Measurements from ENCODE around the gene PLEKHH1. TPM values are rescaled to one million over a fixed set of nuclear protein-coding genes. Genes with fewer than 3 reads are reported as not detected.
A peak's percentile ranks its signal among the peaks of the same experiment; 100 is the strongest.

Gene PLEKHH1
- total RNA-seq, 1 donor from 2014 or later: 3.3 TPM

GRCh38 chr14:67636361-67636919 is 103.3 kb downstream of the PLEKHH1 start:
- DNase-seq (ENCODE audit: low read depth) (no peak), FAIRE-seq (no peak)
- no peaks in the 10 kb centered on the region for H3K36me3 ChIP-seq (ENCODE audit: insufficient read depth, low read length)
- Mint-ChIP-seq H3K27ac (ENCODE audit: unreplicated experiment) (peak overlapping the region; percentile 63), H3K9me3 (ENCODE audit: unreplicated experiment) (no peaks in the 10 kb centered on the region), H3K27me3 (ENCODE audit: low read depth, unreplicated experiment) (no peaks in the 10 kb centered on the region), H3K36me3 (ENCODE audit: low read depth, unreplicated experiment) (peaks cover 3% of the 10 kb centered on the region), H3K4me3 (ENCODE audit: unreplicated experiment) (no peak overlapping the region), H3K4me1 (ENCODE audit: low read depth, unreplicated experiment) (peaks cover 6% of the 10 kb centered on the region)
- H3K9me3 ChIP-seq (ENCODE audit: insufficient read depth, low read depth, low read length): no peaks in the 10 kb centered on the region
- no peak overlapping the region for H3K27ac ChIP-seq (ENCODE audit: low read depth, low read length)
- H4K20me1 ChIP-seq (ENCODE audit: insufficient read depth, low read length): no peaks in the 10 kb centered on the region
- no peaks in the 10 kb centered on the region for H3K79me2 ChIP-seq (ENCODE audit: insufficient read depth, low read length)
- no peaks in the 10 kb centered on the region for H3K27me3 ChIP-seq (ENCODE audit: insufficient read depth, low read length)
- no peak overlapping the region for H3K9ac ChIP-seq (ENCODE audit: low read length)
- no peak overlapping the region for H3K4me2 ChIP-seq (ENCODE audit: low read length)
- no peaks in the 10 kb centered on the region for H3K4me1 ChIP-seq (ENCODE audit: insufficient read depth, low read length)
- TF ChIP-seq EZH2 (IDR thresholded peaks at IDR 0.05; ENCODE audit: insufficient read depth, low read length) (no peak), CTCF (IDR thresholded peaks at IDR 0.05; ENCODE audit: insufficient read depth, low read depth, low read length) (no peak)
- no peak overlapping the region for H3K4me3 ChIP-seq (ENCODE audit: insufficient read depth, low read depth, low read length)
- H2AFZ ChIP-seq (ENCODE audit: low read depth, low read length): no peak overlapping the region

GRCh38 chr14:67638642-67639041 is 105.6 kb downstream of the PLEKHH1 start:
- H3K9me3 Mint-ChIP-seq (ENCODE audit: unreplicated experiment): no peaks in the 10 kb centered on the region
- H3K27me3 Mint-ChIP-seq (ENCODE audit: low read depth, unreplicated experiment): no peaks in the 10 kb centered on the region
- no peaks in the 10 kb centered on the region for H3K4me1 ChIP-seq (ENCODE audit: insufficient read depth, low read length)
- no peaks in the 10 kb centered on the region for H3K27me3 ChIP-seq (ENCODE audit: insufficient read depth, low read length)
- H3K36me3 ChIP-seq (ENCODE audit: insufficient read depth, low read length): no peaks in the 10 kb centered on the region
- TF ChIP-seq CTCF (IDR thresholded peaks at IDR 0.05; ENCODE audit: insufficient read depth, low read depth, low read length) (no peak), EZH2 (IDR thresholded peaks at IDR 0.05; ENCODE audit: insufficient read depth, low read length) (no peak)
- peaks cover 3% of the 10 kb centered on the region for H3K36me3 Mint-ChIP-seq (ENCODE audit: low read depth, unreplicated experiment)
- no peak overlapping the region for H2AFZ ChIP-seq (ENCODE audit: low read depth, low read length)
- H3K27ac Mint-ChIP-seq (ENCODE audit: unreplicated experiment): no peak overlapping the region
- no peak overlapping the region for H3K27ac ChIP-seq (ENCODE audit: low read depth, low read length)
- no peak overlapping the region for H3K4me2 ChIP-seq (ENCODE audit: low read length)
- no peak overlapping the region for H3K9ac ChIP-seq (ENCODE audit: low read length)
- H4K20me1 ChIP-seq (ENCODE audit: insufficient read depth, low read length): no peaks in the 10 kb centered on the region
- H3K4me3 Mint-ChIP-seq (ENCODE audit: unreplicated experiment): no peak overlapping the region
- H3K4me3 ChIP-seq (ENCODE audit: insufficient read depth, low read depth, low read length): no peak overlapping the region
- FAIRE-seq: no peak
- peaks cover 6% of the 10 kb centered on the region for H3K4me1 Mint-ChIP-seq (ENCODE audit: low read depth, unreplicated experiment)
- no peak for DNase-seq (ENCODE audit: low read depth)
- H3K79me2 ChIP-seq (ENCODE audit: insufficient read depth, low read length): no peaks in the 10 kb centered on the region
- H3K9me3 ChIP-seq (ENCODE audit: insufficient read depth, low read depth, low read length): no peaks in the 10 kb centered on the region

Other genes starting within 250 kb of the PLEKHH1 start
- 96.3 and 105 TPM in 2 replicates for gene ATP6V1D, start 173.5 kb upstream of the PLEKHH1 start, total RNA-seq
- 123 and 143 TPM in 2 replicates for gene EIF2S1, start 173.0 kb upstream of the PLEKHH1 start, total RNA-seq
- 0.75 and 1.3 TPM in 2 replicates for gene PLEK2, start 121.1 kb upstream of the PLEKHH1 start, total RNA-seq
- 1.3 and 1.8 TPM in 2 replicates for gene TMEM229B, start 44.6 kb upstream of the PLEKHH1 start, total RNA-seq
- 11.3 and 13.5 TPM in 2 replicates for gene PIGH, start 67.0 kb downstream of the PLEKHH1 start, total RNA-seq
- 8.9 and 11.6 TPM in 2 replicates for gene ARG2, start 86.6 kb downstream of the PLEKHH1 start, total RNA-seq
- gene VTI1B, start 141.3 kb downstream of the PLEKHH1 start, total RNA-seq: 82.7 and 92.0 TPM in 2 replicates
- gene RDH11, start 162.5 kb downstream of the PLEKHH1 start, total RNA-seq: 92.3 and 96.2 TPM in 2 replicates
- 0.16 TPM in 1 of 2 replicates, not detected in the other for gene RDH12, start 168.6 kb downstream of the PLEKHH1 start, total RNA-seq